Measurements from ENCODE around the gene FTH1.

DNA sequence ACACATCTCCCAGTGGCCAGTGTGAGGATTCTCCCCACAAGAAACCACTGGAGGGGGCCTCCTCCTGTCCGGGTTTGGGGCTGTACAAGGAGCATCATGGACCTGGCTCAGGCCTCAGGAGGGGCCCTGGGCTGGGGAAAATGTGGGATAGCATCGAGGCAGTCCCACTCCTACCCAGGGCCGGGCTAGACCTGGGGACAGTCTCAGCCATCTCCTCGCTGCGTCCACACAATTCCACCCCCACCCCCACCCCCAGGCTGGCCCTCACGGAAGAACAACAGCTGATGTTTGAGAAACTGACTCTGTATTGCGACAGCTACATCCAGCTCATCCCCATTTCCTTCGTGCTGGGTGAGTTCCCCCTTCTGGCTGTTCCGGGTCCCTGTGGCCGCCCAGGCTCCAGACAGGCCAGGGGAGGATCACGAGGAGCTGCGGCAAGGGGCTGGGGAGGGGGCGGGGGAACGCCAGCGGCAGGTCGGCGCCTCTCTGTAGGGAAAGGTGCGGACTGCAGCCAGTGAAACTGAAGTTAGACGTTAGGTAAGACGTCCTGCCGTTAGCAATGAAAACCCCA lies 12.5 kb downstream of the FTH1 start:
- TF ChIP-seq, protein P1, sequence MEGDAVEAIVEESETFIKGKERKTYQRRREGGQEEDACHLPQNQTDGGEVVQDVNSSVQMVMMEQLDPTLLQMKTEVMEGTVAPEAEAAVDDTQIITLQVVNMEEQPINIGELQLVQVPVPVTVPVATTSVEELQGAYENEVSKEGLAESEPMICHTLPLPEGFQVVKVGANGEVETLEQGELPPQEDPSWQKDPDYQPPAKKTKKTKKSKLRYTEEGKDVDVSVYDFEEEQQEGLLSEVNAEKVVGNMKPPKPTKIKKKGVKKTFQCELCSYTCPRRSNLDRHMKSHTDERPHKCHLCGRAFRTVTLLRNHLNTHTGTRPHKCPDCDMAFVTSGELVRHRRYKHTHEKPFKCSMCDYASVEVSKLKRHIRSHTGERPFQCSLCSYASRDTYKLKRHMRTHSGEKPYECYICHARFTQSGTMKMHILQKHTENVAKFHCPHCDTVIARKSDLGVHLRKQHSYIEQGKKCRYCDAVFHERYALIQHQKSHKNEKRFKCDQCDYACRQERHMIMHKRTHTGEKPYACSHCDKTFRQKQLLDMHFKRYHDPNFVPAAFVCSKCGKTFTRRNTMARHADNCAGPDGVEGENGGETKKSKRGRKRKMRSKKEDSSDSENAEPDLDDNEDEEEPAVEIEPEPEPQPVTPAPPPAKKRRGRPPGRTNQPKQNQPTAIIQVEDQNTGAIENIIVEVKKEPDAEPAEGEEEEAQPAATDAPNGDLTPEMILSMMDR (IDR thresholded peaks at IDR 0.05; ENCODE audit: poor library complexity, severe bottlenecking), result no peak
- TF ChIP-seq RAD21 (conservative IDR thresholded peaks at IDR 0.05) (no peak), POLR2AphosphoS5 (IDR thresholded peaks at IDR 0.05) (no peak), TAF1 (IDR thresholded peaks at IDR 0.05; ENCODE audit: low read depth) (no peak), MXI1 (conservative IDR thresholded peaks at IDR 0.05; ENCODE audit: poor library complexity, severe bottlenecking) (no peak), EP300 (conservative IDR thresholded peaks at IDR 0.05; ENCODE audit: poor library complexity, severe bottlenecking) (no peak)
